Left ventricle myocardium superior (tissue), 1 donor: ENCODE results near the gene HS3ST3A1. TPM values are rescaled to one million over a fixed set of nuclear protein-coding genes. Genes with fewer than 3 reads are reported as not detected.
A peak's percentile ranks its signal among the peaks of the same experiment; 100 is the strongest.

Experiments used
- ATAC-seq: fragments of 200-7000 bp; cut with Tn5 transposase; one replicate; pipeline ENCODE4 v1.9.1; 2020; ENCODE audit warnings: mild to moderate bottlenecking, moderate library complexity
- DNase-seq: peaks from one replicate; pipeline ENCODE4 v3.0.0-alpha.2; 2020
- intact Hi-C: fragments of 100-400 bp; cut with micrococcal nuclease; formaldehyde crosslinking; loops from one replicate; pipeline ENCODE4 v1.11.0; 2022
- microRNA-seq: library from miRNA; unstranded; fragments of <30 nt; microRNA quantifications from one replicate; pipeline ENCODE4 v1.2.0, GENCODE V29; 2020; ENCODE audit warnings: borderline number of aligned reads
- total RNA-seq: library from RNA; stranded (reverse); fragmentation: NEBNext Ultra II Directional; extraction: Animal tissue kit (Norgen Biotek cat#: 25700); gene quantifications from one replicate; pipeline ENCODE4 v1.2.1, GENCODE V29; 2021
- donor health status: DM: no; HTN: yes; CAD: no; lungs with severe emphysema.

Gene HS3ST3A1
- total RNA-seq, 1 donor from 2014 or later: 0.57 TPM

- DNase-seq (no peak), ATAC-seq (no peak)
- intact Hi-C loops: no loop called here
Observed at GRCh38 chr17:13477180-13477611, 124.5 kb downstream of the HS3ST3A1 start.

- no peak for DNase-seq
- intact Hi-C loops: no loop called here
- ATAC-seq: no peak
Observed at GRCh38 chr17:13476720-13477119, 125.0 kb downstream of the HS3ST3A1 start.

- no peak for ATAC-seq
- intact Hi-C loops: no loop called here
- DNase-seq: no peak
Observed at GRCh38 chr17:13475574-13476223, 126.0 kb downstream of the HS3ST3A1 start.

- intact Hi-C loops: no loop called here
- no peak for DNase-seq
- ATAC-seq: no peak
Observed at GRCh38 chr17:13474073-13474800, 127.5 kb downstream of the HS3ST3A1 start.

GRCh38 chr17:13465678-13466077, 136.1 kb downstream of the HS3ST3A1 start:
- ATAC-seq (no peak), DNase-seq (no peak)
- intact Hi-C loops: no loop called here

- ATAC-seq (no peak), DNase-seq (no peak)
- intact Hi-C loops: no loop called here
Observed at GRCh38 chr17:13462673-13463124, 139.0 kb downstream of the HS3ST3A1 start.

GRCh38 chr17:13462146-13462545, 139.6 kb downstream of the HS3ST3A1 start:
- ATAC-seq (peak; percentile 35), DNase-seq (no peak)
- intact Hi-C loops: no loop called here

GRCh38 chr17:13460261-13461000, 141.3 kb downstream of the HS3ST3A1 start:
- intact Hi-C loops: no loop called here
- ATAC-seq: no peak
- DNase-seq: no peak

- no peak for ATAC-seq
- intact Hi-C loops: no loop called here
- DNase-seq: no peak
Observed at GRCh38 chr17:13457783-13458182, 143.9 kb downstream of the HS3ST3A1 start.

Small RNAs within 50 kb of the gene (microRNA-seq; reads per million reads assigned to microRNA genes)
- not detected for gene MIR548H3
